ENCODE measurements around the gene GNGT2. TPM values are rescaled to one million over a fixed set of nuclear protein-coding genes. Genes with fewer than 3 reads are reported as not detected.

The GNGT2 gene
- total and polyA plus RNA-seq, 2 experiments from 2014 or later: 0.42 to 1.5 TPM

- no peak overlapping the region for H3K4me2 ChIP-seq
- H3F3A ChIP-seq (replicated peaks; ENCODE audit: low read depth): peaks cover 4% of the 10 kb centered on the region; the same call in 1 of the 2 replicates
- H3K36me3 ChIP-seq (ENCODE audit: insufficient read depth): no peaks in the 10 kb centered on the region
- no peaks in the 10 kb centered on the region for H3K9me2 ChIP-seq (ENCODE audit: insufficient read depth)
- TF ChIP-seq ZNF114 (CRISPR knock-in tag; IDR thresholded peaks at IDR 0.05) (no peak), EZH2 (IDR thresholded peaks at IDR 0.05; ENCODE audit: low read depth, unreplicated experiment) (no peak), EZH2phosphoT487 (IDR thresholded peaks at IDR 0.05; ENCODE audit: unreplicated experiment) (no peak), CTCF (conservative IDR thresholded peaks at IDR 0.05; ENCODE audit: low read depth in 2 of 2) (no peak), JUNB (IDR thresholded peaks at IDR 0.05; ENCODE audit: unreplicated experiment) (no peak), STAT1 (IDR thresholded peaks at IDR 0.05; ENCODE audit: unreplicated experiment) (no peak), NANOG (IDR thresholded peaks at IDR 0.05; ENCODE audit: borderline replicate concordance) (no peak), ZNF462 (CRISPR knock-in tag; IDR thresholded peaks at IDR 0.05) (no peak), CREB1 (CRISPR knock-in tag; IDR thresholded peaks at IDR 0.05; ENCODE audit: low read depth) (no peak), ZNF331 (CRISPR knock-in tag; IDR thresholded peaks at IDR 0.05; ENCODE audit: low read depth) (no peak), REST (IDR thresholded peaks at IDR 0.05; ENCODE audit: unreplicated experiment) (no peak), POLR2AphosphoS5 (IDR thresholded peaks at IDR 0.05; ENCODE audit: low read depth) (no peak)
- TF ChIP-seq, protein P1, sequence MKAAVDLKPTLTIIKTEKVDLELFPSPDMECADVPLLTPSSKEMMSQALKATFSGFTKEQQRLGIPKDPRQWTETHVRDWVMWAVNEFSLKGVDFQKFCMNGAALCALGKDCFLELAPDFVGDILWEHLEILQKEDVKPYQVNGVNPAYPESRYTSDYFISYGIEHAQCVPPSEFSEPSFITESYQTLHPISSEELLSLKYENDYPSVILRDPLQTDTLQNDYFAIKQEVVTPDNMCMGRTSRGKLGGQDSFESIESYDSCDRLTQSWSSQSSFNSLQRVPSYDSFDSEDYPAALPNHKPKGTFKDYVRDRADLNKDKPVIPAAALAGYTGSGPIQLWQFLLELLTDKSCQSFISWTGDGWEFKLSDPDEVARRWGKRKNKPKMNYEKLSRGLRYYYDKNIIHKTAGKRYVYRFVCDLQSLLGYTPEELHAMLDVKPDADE (IDR thresholded peaks at IDR 0.05): no peak
- ATAC-seq (no peak), DNase-seq (ENCODE audit: low spot score) (no peak)
- peaks cover 27% of the 10 kb centered on the region for H3K4me1 Mint-ChIP-seq
- H3K27ac ChIP-seq (ENCODE audit: low read depth): no peak overlapping the region
- no peaks in the 10 kb centered on the region for H3K9me3 Mint-ChIP-seq
- H4K20me1 ChIP-seq (replicated peaks; ENCODE audit: insufficient read depth): no peaks in the 10 kb centered on the region
- peaks cover 25% of the 10 kb centered on the region for H3K4me1 ChIP-seq (ENCODE audit: insufficient read depth)
- peaks cover 22% of the 10 kb centered on the region for H3K27me3 Mint-ChIP-seq (ENCODE audit: insufficient read depth, low read depth, poor library complexity)
- no peaks in the 10 kb centered on the region for H3K36me3 Mint-ChIP-seq (ENCODE audit: low read depth)
- peaks cover 16% of the 10 kb centered on the region for H3K27me3 ChIP-seq (ENCODE audit: insufficient read depth)
- H3K4me3 ChIP-seq: no peak overlapping the region
- no peak overlapping the region; the same call in 2 of the 3 replicates for H3K4me3 Mint-ChIP-seq
- H2AFZ ChIP-seq: 0 out of 2 replicates have a peak overlapping the region, but pooled peaks have one; percentile 7
- H3K79me2 ChIP-seq (replicated peaks; ENCODE audit: insufficient read depth): no peaks in the 10 kb centered on the region
- no peak overlapping the region for H3K27ac Mint-ChIP-seq
Observed at GRCh38 chr17:49235896-49236295, 25.5 kb upstream of the GNGT2 start.

All from GM23338 (cell line).